ENCODE data around the gene CLDND2.

DNA sequence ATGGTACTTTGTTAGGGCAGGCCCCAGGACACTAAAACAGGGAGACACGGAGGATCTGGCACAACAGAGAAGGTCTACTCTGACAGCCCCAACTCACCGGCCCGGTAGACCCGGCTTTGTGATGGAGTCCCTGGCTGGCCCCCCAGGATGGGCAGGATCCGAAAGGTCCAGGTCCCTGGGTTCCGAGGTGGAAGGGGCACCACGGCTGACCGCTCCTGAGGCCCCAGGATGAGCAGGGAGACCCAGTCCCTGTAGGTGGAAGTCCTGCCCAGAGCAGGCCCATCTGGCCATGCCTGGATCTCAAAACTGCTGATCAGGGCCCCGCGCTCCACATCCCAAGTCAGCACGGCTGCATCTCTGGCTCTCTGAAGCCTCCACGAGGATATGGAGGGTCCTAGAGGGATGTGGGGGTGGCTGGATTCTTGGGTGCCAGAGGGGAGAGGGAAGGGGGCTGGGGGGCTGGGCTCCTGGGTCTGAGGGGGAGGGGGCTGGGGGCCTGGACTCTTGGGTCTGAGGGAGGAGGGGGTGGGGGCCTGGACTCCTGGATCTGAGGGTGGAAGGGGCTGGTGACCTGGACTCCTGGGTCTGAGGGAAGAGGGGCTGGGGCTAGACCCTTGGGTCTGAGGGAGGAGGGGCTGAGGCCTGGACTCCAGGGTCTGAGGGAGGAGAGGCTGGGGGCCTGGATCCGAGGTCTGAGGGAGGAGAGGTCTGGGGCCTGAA, 31.5 kb downstream of the CLDND2 start:
- TF ChIP-seq, protein P1, sequence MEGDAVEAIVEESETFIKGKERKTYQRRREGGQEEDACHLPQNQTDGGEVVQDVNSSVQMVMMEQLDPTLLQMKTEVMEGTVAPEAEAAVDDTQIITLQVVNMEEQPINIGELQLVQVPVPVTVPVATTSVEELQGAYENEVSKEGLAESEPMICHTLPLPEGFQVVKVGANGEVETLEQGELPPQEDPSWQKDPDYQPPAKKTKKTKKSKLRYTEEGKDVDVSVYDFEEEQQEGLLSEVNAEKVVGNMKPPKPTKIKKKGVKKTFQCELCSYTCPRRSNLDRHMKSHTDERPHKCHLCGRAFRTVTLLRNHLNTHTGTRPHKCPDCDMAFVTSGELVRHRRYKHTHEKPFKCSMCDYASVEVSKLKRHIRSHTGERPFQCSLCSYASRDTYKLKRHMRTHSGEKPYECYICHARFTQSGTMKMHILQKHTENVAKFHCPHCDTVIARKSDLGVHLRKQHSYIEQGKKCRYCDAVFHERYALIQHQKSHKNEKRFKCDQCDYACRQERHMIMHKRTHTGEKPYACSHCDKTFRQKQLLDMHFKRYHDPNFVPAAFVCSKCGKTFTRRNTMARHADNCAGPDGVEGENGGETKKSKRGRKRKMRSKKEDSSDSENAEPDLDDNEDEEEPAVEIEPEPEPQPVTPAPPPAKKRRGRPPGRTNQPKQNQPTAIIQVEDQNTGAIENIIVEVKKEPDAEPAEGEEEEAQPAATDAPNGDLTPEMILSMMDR (conservative IDR thresholded peaks at IDR 0.05; ENCODE audit: low read length): no peak
- no peak for TF ChIP-seq EZH2phosphoT487 (IDR thresholded peaks at IDR 0.05; ENCODE audit: borderline replicate concordance, low read depth, low read length)
